ENCODE measurements around the gene CHRD. TPM values are rescaled to one million over a fixed set of nuclear protein-coding genes. Genes with fewer than 3 reads are reported as not detected.

The CHRD gene
- total RNA-seq, 1 experiment from 2014 or later: not detected

DNA sequence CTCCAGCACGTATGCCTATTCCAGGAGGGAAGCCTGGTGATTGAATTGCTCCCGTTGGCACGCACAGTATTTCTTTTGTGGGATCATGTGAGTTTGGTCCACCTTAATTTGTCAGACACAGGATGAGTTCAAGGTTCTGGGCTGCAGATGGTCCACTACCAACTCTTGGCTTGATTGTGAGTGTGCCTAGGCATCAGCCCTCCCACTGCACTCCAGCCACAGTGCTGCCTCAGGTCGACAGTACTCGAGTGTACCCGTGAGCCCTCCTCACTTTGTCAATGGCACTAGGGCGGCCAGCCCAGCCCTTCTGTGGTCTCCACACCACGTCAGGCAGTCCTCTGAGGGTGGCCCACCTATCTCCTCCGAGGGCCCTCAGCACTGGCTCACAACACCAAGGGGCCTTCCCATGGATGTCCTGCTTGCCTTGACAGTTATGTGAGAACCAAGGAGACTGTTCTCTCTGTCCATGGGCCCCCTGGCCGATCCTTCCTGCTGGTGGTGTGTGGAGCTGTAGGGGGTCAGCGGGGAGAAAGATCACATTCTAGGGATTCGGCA lies 30.2 kb downstream of the CHRD start:
- ATAC-seq (no peak), DNase-seq (no peak)
- POLR2A ChIA-PET (ENCODE audit: unreplicated experiment): no interaction called here
- no peak overlapping the region for H2AFZ ChIP-seq (ENCODE audit: low read length)
- no peak overlapping the region for H3K4me3 ChIP-seq (ENCODE audit: low read length)
- peaks cover 16% of the 10 kb centered on the region for H3K27me3 ChIP-seq (ENCODE audit: low read length)
- intact Hi-C loops (cut with micrococcal nuclease): no loop called here
- H3F3A ChIP-seq (ENCODE audit: low read length, unreplicated experiment): no peaks in the 10 kb centered on the region
- no peaks in the 10 kb centered on the region for H3K4me1 ChIP-seq (ENCODE audit: insufficient read depth, low read length)
- H3K9me3 ChIP-seq (ENCODE audit: low read length): no peaks in the 10 kb centered on the region
- no peak overlapping the region for H3K4me2 ChIP-seq (ENCODE audit: low read length)
- no peak for TF ChIP-seq EZH2 (IDR thresholded peaks at IDR 0.05; ENCODE audit: low read length, unreplicated experiment)
- TF ChIP-seq EZH2phosphoT487 (IDR thresholded peaks at IDR 0.05; ENCODE audit: borderline replicate concordance, low read length): no peak
- TF ChIP-seq, protein P1, sequence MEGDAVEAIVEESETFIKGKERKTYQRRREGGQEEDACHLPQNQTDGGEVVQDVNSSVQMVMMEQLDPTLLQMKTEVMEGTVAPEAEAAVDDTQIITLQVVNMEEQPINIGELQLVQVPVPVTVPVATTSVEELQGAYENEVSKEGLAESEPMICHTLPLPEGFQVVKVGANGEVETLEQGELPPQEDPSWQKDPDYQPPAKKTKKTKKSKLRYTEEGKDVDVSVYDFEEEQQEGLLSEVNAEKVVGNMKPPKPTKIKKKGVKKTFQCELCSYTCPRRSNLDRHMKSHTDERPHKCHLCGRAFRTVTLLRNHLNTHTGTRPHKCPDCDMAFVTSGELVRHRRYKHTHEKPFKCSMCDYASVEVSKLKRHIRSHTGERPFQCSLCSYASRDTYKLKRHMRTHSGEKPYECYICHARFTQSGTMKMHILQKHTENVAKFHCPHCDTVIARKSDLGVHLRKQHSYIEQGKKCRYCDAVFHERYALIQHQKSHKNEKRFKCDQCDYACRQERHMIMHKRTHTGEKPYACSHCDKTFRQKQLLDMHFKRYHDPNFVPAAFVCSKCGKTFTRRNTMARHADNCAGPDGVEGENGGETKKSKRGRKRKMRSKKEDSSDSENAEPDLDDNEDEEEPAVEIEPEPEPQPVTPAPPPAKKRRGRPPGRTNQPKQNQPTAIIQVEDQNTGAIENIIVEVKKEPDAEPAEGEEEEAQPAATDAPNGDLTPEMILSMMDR (conservative IDR thresholded peaks at IDR 0.05; ENCODE audit: low read depth, low read length): no peak
- no peak overlapping the region for H3K27ac ChIP-seq (ENCODE audit: low read length)
- no peaks in the 10 kb centered on the region for H3K79me2 ChIP-seq (ENCODE audit: low read length)
- H3K9ac ChIP-seq (ENCODE audit: low read length): no peak overlapping the region
- CTCF ChIA-PET: interaction anchor here (1.5 kb wide), 1 partner anchor 38 kb away, joined by 4 read pairs; no protein-coding TSS in a partner anchor
- no peaks in the 10 kb centered on the region for H3K9me2 ChIP-seq (replicated peaks; ENCODE audit: low read length)
- H3K36me3 ChIP-seq (ENCODE audit: low read depth, low read length): no peaks in the 10 kb centered on the region
- BruUV-seq (replicated peaks): no TSS peak
- H4K20me1 ChIP-seq (ENCODE audit: low read length): no peaks in the 10 kb centered on the region

DNA sequence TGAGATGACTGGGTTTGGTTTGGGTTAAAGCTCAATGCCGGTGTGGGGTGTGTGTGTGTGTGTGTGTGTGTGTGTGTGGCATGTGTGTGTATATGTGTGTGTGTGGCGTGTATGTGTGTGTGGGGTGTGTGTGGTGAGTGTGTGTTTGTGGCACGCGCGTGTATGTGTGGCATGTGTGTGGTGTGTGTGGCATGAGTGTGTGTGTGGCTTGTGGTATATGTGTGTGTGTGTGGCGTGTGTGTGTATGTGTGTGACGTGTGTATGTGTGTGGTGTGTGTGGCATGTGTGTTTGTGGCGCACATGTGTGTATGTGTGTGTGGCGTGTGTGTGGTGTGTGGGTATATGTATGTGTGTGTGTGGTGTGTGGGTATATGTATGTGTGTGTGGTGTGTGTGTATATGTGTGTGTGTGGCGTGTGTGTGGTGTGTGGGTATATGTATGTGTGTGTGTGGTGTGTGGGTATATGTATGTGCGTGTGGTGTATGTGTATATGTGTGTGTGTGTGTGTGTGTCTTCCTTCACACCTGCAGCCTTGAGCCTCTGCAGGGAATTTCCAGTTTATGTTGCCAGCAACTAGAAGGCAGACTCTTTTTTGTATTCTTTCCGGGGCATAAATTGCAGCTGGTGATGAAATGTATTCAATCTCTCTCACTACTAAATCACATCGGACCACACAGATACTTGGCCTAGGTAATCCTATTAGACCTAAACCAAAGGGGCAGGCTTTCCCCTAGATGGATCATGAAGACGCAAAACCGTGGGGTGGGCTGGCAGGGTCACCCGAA lies 34.8 kb downstream of the CHRD start:
- BruUV-seq (replicated peaks): no TSS peak
- CTCF ChIA-PET: no interaction called here
- no peak overlapping the region for H3K9ac ChIP-seq (ENCODE audit: low read length)
- no peak overlapping the region for H2AFZ ChIP-seq (ENCODE audit: low read length)
- H3K36me3 ChIP-seq (ENCODE audit: low read depth, low read length): no peaks in the 10 kb centered on the region
- H4K20me1 ChIP-seq (ENCODE audit: low read length): no peaks in the 10 kb centered on the region
- H3K9me2 ChIP-seq (replicated peaks; ENCODE audit: low read length): no peaks in the 10 kb centered on the region
- intact Hi-C loops (cut with micrococcal nuclease): loop anchor here (5.0 kb wide), 1 partner anchor 98 kb away; no protein-coding TSS in a partner anchor
- no peak for DNase-seq
- no peak for TF ChIP-seq EZH2 (IDR thresholded peaks at IDR 0.05; ENCODE audit: low read length, unreplicated experiment)
- TF ChIP-seq, protein P1 (conservative IDR thresholded peaks at IDR 0.05; ENCODE audit: low read depth, low read length): no peak
- TF ChIP-seq EZH2phosphoT487 (IDR thresholded peaks at IDR 0.05; ENCODE audit: borderline replicate concordance, low read length): no peak
- H3K27ac ChIP-seq (ENCODE audit: low read length): no peak overlapping the region
- H3K79me2 ChIP-seq (ENCODE audit: low read length): no peaks in the 10 kb centered on the region
- no peaks in the 10 kb centered on the region for H3F3A ChIP-seq (ENCODE audit: low read length, unreplicated experiment)
- ATAC-seq: no peak
- no peaks in the 10 kb centered on the region for H3K9me3 ChIP-seq (ENCODE audit: low read length)
- peaks cover 16% of the 10 kb centered on the region for H3K27me3 ChIP-seq (ENCODE audit: low read length)
- no peak overlapping the region for H3K4me3 ChIP-seq (ENCODE audit: low read length)
- POLR2A ChIA-PET (ENCODE audit: unreplicated experiment): interaction anchor here (0.7 kb wide), 1 partner anchor 1103 kb away, joined by 6 read pairs; no protein-coding TSS in a partner anchor
- H3K4me2 ChIP-seq (ENCODE audit: low read length): no peak overlapping the region
- no peaks in the 10 kb centered on the region for H3K4me1 ChIP-seq (ENCODE audit: insufficient read depth, low read length)

DNA sequence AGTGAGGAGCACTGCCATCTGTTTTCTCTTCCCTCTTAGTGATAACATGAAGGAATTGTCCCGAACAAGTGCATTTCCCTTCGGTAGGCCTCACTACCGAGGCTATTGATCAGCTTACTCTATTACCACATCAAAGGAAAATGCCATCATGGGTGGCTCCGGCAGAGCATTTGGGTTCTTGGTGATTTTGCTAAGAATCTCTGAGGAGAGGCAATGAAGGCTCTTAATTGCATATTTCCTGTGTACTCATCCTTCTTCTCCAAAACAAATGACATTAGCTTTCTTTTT lies 35.3 kb downstream of the CHRD start:
- TF ChIP-seq EZH2 (IDR thresholded peaks at IDR 0.05; ENCODE audit: low read length, unreplicated experiment): no peak
- no peak for TF ChIP-seq EZH2phosphoT487 (IDR thresholded peaks at IDR 0.05; ENCODE audit: borderline replicate concordance, low read length)
- TF ChIP-seq, protein P1 (conservative IDR thresholded peaks at IDR 0.05; ENCODE audit: low read depth, low read length): no peak
- ATAC-seq (no peak), DNase-seq (no peak)
- no peaks in the 10 kb centered on the region for H3F3A ChIP-seq (ENCODE audit: low read length, unreplicated experiment)
- H2AFZ ChIP-seq (ENCODE audit: low read length): no peak overlapping the region
- no peaks in the 10 kb centered on the region for H3K4me1 ChIP-seq (ENCODE audit: insufficient read depth, low read length)
- H3K9me2 ChIP-seq (replicated peaks; ENCODE audit: low read length): no peaks in the 10 kb centered on the region
- no peaks in the 10 kb centered on the region for H3K9me3 ChIP-seq (ENCODE audit: low read length)
- H4K20me1 ChIP-seq (ENCODE audit: low read length): no peaks in the 10 kb centered on the region
- no TSS peak for BruUV-seq (replicated peaks)
- no peak overlapping the region for H3K27ac ChIP-seq (ENCODE audit: low read length)
- H3K4me2 ChIP-seq (ENCODE audit: low read length): no peak overlapping the region
- H3K79me2 ChIP-seq (ENCODE audit: low read length): no peaks in the 10 kb centered on the region
- H3K27me3 ChIP-seq (ENCODE audit: low read length): peaks cover 13% of the 10 kb centered on the region
- no peaks in the 10 kb centered on the region for H3K36me3 ChIP-seq (ENCODE audit: low read depth, low read length)
- ChIA-PET CTCF (no interaction called here), POLR2A (ENCODE audit: unreplicated experiment) (no interaction called here)
- H3K4me3 ChIP-seq (ENCODE audit: low read length): no peak overlapping the region
- intact Hi-C loops (cut with micrococcal nuclease): loop anchor here (5.0 kb wide), 1 partner anchor 97 kb away; no protein-coding TSS in a partner anchor
- H3K9ac ChIP-seq (ENCODE audit: low read length): no peak overlapping the region
